ENCODE data around the gene MRPL43.

The MRPL43 gene

DNA sequence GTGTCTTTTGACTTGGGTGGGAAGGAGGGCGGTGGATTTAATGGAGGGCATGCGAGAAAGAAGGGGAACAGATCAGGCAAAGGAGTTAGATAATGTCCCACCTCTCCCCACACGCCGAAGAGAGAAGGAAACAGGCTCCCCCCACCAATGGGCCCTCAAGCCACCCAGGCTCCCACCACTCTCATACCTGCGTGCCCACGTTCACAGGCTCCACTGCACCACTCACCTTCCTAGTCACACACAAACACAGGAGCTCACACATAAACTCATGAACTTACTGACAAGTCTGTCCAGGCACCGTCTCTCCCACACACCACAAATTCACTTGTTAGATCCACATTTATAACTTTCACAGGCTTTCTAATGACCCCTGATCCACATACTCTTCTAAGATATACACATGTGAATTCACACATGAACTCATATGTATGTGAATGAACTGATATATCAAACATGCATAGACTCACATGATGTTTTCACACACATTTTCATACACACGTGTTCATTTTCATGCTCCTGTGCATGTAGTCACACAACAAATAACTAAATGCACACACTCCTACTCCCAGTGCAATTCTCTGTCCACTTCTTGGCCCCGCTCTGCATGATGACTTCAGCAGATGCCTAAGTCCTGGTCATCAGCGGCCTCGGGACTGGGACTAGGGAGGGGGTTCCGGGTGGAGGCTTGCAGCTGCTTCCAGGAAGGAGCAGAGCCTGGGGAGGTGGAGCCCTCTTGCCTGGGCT, 13.8 kb upstream of the MRPL43 start:
- H3K4me1 Mint-ChIP-seq (ENCODE audit: low read depth): peaks cover 29% of the 10 kb centered on the region
- no peaks in the 10 kb centered on the region for H3K9me3 Mint-ChIP-seq
- peak overlapping the region; percentile 34 for H3K27ac Mint-ChIP-seq
- peak overlapping the region; percentile 43 for H3K4me3 Mint-ChIP-seq
- DNase-seq: no peak
- no peaks in the 10 kb centered on the region for H3K27me3 Mint-ChIP-seq
- peaks cover 20% of the 10 kb centered on the region for H3K36me3 Mint-ChIP-seq (ENCODE audit: low read depth)

- Mint-ChIP-seq H3K27ac (peak overlapping the region; percentile 52), H3K36me3 (ENCODE audit: low read depth) (peaks cover 21% of the 10 kb centered on the region), H3K9me3 (no peaks in the 10 kb centered on the region), H3K4me3 (peak overlapping the region; percentile 66), H3K27me3 (no peaks in the 10 kb centered on the region), H3K4me1 (ENCODE audit: low read depth) (peaks cover 31% of the 10 kb centered on the region)
- DNase-seq: no peak
These were observed 13.0 kb upstream of the MRPL43 start for GRCh38 chr10:101000127-101000914.

DNA sequence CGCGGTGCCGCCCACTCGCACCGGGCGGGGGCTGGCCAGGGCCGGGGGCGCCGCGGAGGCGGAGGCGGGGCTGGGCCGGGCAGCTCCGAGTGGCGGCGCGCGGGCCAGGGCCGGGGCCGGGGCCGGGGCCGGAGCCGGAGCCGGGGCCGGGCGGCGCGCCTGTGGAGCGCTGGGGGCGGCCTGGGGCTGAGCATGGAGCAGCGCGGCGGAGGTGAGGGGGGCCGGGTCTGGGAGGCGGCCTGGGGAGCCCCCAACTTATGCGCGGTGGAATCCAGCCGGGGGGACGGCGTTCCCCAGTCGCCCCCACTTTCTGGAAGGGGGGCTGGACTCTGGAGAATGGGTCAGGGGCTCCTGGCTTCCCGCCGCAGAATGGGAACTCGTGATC, 12.4 kb upstream of the MRPL43 start, which contains the start of gene LZTS2:
Gene LZTS2 (plus strand): TSS at position 67 of the 385 bp plus-strand sequence. CDS start 2,731 bp downstream, outside the sequence.
- peaks cover 24% of the 10 kb centered on the region for H3K36me3 Mint-ChIP-seq (ENCODE audit: low read depth)
- peak within 1 kb of the TSS; percentile 91 for H3K27ac Mint-ChIP-seq

GRCh38 chr10:100998991-100999741, 11.9 kb upstream of the MRPL43 start:
- Mint-ChIP-seq H3K4me1 (ENCODE audit: low read depth) (peaks cover 31% of the 10 kb centered on the region), H3K4me3 (peak overlapping the region; percentile 92), H3K27me3 (no peaks in the 10 kb centered on the region), H3K9me3 (no peaks in the 10 kb centered on the region), H3K36me3 (ENCODE audit: low read depth) (peaks cover 29% of the 10 kb centered on the region), H3K27ac (peak overlapping the region; percentile 91)
- peak; percentile 88 for DNase-seq

More for the DNA sequence above, 12.4 kb upstream of the MRPL43 start, which contains the start of gene LZTS2:
- H3K9me3 Mint-ChIP-seq: no peaks in the 10 kb centered on the region
- no peaks in the 10 kb centered on the region for H3K27me3 Mint-ChIP-seq
- peaks cover 31% of the 10 kb centered on the region for H3K4me1 Mint-ChIP-seq (ENCODE audit: low read depth)
- peak within 1 kb of the TSS; percentile 92 for H3K4me3 Mint-ChIP-seq
- no peak for DNase-seq

DNA sequence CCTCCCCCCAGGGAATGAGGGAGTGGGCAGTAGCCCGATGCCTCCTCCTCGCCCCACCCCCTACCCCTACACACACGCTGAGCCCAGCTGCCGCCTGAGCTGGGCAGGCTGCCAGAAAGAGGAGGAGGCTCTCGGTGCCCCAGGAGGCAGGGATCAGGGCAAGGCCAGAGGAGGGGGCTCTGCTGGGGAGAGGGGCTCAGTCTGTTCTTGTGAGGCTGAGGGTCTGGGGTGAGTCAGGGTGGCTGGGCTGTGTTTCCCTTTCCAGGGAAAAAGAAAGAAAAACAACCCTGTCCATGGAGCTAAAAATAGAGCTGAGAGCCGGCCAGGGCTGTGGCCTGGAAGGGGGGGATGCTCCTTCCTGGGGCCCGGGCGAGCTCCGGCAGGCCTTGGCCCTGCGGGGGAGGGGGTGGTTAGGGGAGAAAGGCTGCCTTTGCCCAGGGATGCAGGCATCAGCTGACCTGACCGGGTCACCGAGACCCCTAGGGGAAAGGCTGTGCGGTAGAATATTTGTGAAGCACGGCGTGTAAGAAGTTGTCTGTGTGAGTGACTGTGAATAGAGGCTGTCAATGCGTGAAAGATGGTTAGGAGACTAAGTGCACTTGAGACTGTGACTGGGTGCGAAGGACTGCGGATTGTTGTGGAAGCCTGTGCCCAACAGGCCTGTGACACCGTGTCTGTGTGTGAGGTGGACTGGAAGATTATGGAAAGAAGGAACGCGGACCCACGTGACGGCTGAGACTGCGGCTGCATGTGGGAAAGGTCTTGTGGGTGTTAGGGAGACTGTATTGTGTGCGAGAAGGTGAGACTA, 11.1 kb upstream of the MRPL43 start:
- peak; percentile 79 for DNase-seq
- Mint-ChIP-seq H3K27me3 (no peaks in the 10 kb centered on the region), H3K4me3 (peak overlapping the region; percentile 92), H3K27ac (peak overlapping the region; percentile 91), H3K4me1 (ENCODE audit: low read depth) (peaks cover 31% of the 10 kb centered on the region), H3K9me3 (no peaks in the 10 kb centered on the region), H3K36me3 (ENCODE audit: low read depth) (peaks cover 37% of the 10 kb centered on the region)

GRCh38 chr10:100997360-100998182, 10.3 kb upstream of the MRPL43 start:
- DNase-seq: peak; percentile 88
- peak overlapping the region; percentile 94 for H3K27ac Mint-ChIP-seq
- H3K9me3 Mint-ChIP-seq: no peaks in the 10 kb centered on the region
- no peaks in the 10 kb centered on the region for H3K27me3 Mint-ChIP-seq
- peaks cover 43% of the 10 kb centered on the region for H3K36me3 Mint-ChIP-seq (ENCODE audit: low read depth)
- peaks cover 31% of the 10 kb centered on the region for H3K4me1 Mint-ChIP-seq (ENCODE audit: low read depth)
- H3K4me3 Mint-ChIP-seq: peak overlapping the region; percentile 92

- Mint-ChIP-seq H3K4me1 (ENCODE audit: low read depth) (peaks cover 31% of the 10 kb centered on the region), H3K9me3 (no peaks in the 10 kb centered on the region)
These were observed 9.5 kb upstream of the MRPL43 start for GRCh38 chr10:100996678-100997359.

DNA sequence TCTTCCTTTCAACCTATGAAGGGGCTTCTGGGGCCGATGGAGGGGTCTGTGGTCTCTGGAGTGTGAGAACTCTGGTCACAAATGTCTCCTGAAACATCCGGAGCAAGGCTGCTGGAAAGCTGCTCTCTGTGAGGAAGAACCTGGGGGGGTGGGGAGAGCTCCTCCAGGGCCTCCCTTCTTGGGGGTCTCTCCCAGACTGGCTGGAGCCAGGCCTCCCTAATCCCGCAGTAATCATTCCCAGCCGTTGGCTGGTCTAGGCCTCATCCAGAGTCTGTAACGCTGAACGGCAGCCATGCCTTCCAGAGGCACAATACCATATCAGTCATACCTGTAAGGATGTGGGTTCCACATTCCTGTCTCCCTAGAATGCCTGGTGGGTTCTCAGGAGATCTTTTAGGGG, 7.9 kb upstream of the MRPL43 start:
- Mint-ChIP-seq H3K36me3 (ENCODE audit: low read depth) (peaks cover 59% of the 10 kb centered on the region), H3K27ac (peak overlapping the region; percentile 90), H3K27me3 (no peaks in the 10 kb centered on the region), H3K9me3 (no peaks in the 10 kb centered on the region), H3K4me1 (ENCODE audit: low read depth) (peaks cover 36% of the 10 kb centered on the region), H3K4me3 (no peak overlapping the region)
- no peak for DNase-seq

More at GRCh38 chr10:100996678-100997359, 9.5 kb upstream of the MRPL43 start:
- H3K27ac Mint-ChIP-seq: peak overlapping the region; percentile 94
- H3K36me3 Mint-ChIP-seq (ENCODE audit: low read depth): peaks cover 45% of the 10 kb centered on the region
- no peaks in the 10 kb centered on the region for H3K27me3 Mint-ChIP-seq
- peak overlapping the region; percentile 92 for H3K4me3 Mint-ChIP-seq
- no peak for DNase-seq

DNA sequence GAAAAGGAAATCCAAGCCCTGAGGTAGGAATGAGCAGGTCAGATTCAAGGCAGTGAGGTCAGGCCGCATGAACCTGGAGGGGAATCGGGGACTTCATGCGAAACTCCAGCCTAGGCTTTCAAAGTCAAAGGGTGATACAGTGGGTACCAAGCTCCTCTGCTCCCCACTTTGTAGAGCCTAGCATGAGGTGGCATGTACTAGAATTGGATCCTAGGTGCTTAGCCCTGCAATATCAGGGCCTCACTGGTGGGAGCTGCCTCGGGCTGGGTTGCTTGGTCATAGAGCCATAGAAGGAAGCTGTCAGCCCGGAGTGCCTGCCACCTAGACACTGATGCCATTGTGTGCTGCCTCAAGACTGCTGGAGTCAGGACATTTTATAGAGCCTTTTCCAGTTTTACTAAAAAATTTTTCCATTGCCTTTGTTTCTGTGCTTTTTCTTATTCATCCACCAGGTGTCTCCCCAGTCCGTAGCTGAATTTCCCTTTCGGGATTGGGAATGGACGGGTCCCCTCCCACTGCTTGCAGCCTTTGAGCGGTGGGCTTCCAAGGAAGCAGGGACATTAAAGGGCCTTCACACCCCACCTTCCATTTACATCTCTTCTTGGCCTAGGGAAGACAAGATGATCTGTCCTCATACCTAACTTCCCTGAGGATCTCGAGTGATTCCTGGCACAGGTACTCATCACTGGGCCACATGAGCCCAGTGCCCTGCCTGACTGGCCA, 6.8 kb upstream of the MRPL43 start:
- no peak for DNase-seq
- no peaks in the 10 kb centered on the region for H3K9me3 Mint-ChIP-seq
- peaks cover 41% of the 10 kb centered on the region for H3K4me1 Mint-ChIP-seq (ENCODE audit: low read depth)
- peaks cover 68% of the 10 kb centered on the region for H3K36me3 Mint-ChIP-seq (ENCODE audit: low read depth)
- H3K4me3 Mint-ChIP-seq: no peak overlapping the region
- H3K27me3 Mint-ChIP-seq: no peaks in the 10 kb centered on the region
- H3K27ac Mint-ChIP-seq: peak overlapping the region; percentile 39

DNA sequence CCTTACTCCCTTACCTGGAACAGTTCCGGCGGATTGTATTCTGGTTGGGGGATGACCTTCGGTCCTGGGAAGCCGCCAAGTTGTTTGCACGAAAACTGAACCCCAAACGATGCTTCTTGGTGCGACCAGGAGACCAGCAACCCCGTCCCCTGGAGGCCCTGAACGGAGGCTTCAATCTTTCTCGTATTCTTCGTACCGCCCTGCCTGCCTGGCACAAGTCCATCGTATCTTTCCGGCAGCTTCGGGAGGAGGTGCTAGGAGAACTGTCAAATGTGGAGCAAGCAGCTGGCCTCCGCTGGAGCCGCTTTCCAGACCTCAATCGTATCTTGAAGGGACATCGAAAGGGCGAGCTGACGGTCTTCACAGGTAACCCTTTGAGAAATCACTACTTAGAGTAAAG, 1.8 kb upstream of the MRPL43 start:
- Mint-ChIP-seq H3K4me1 (ENCODE audit: low read depth) (peaks cover 49% of the 10 kb centered on the region), H3K4me3 (peak overlapping the region; percentile 96)

GRCh38 chr10:100988166-100988565, 869 bp upstream of the MRPL43 start:
- H3K36me3 Mint-ChIP-seq (ENCODE audit: low read depth): peaks cover 81% of the 10 kb centered on the region
- H3K27ac Mint-ChIP-seq: peak overlapping the region; percentile 96
- DNase-seq: no peak
- no peaks in the 10 kb centered on the region for H3K9me3 Mint-ChIP-seq
- peak overlapping the region; percentile 96 for H3K4me3 Mint-ChIP-seq
- no peaks in the 10 kb centered on the region for H3K27me3 Mint-ChIP-seq
- peaks cover 49% of the 10 kb centered on the region for H3K4me1 Mint-ChIP-seq (ENCODE audit: low read depth)

More for the DNA sequence above, 1.8 kb upstream of the MRPL43 start:
- Mint-ChIP-seq H3K27me3 (no peaks in the 10 kb centered on the region), H3K27ac (no peak overlapping the region), H3K36me3 (ENCODE audit: low read depth) (peaks cover 85% of the 10 kb centered on the region), H3K9me3 (no peaks in the 10 kb centered on the region)
- no peak for DNase-seq

DNA sequence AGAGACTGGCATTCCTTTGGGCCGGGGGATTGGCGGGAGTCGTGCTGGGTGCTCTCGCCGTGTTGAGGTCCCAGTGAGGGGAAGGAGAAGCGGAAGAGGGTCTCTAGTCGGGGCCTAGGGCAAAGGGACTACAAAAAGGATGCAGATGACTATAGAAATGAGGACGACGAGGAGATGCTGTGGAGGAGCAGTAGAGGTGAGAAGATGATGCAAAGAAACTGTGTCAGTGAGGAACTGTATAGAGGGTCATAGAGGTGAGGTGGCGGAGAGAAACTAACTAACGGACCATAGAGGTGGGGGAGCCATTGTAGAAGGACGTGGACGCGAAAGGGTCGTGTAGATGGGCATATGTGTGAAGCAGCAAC, 370 bp upstream of the MRPL43 start:
- Mint-ChIP-seq H3K36me3 (ENCODE audit: low read depth) (peaks cover 78% of the 10 kb centered on the region), H3K9me3 (no peaks in the 10 kb centered on the region), H3K4me3 (peak overlapping the region; percentile 96), H3K27me3 (no peaks in the 10 kb centered on the region), H3K4me1 (ENCODE audit: low read depth) (peaks cover 49% of the 10 kb centered on the region), H3K27ac (peak overlapping the region; percentile 96)
- DNase-seq: no peak

Data from activated T-cell treated with anti-CD3 and anti-CD28 coated beads, Interleukin-2, amount 50 U/mL, for 24 hours (primary cell).